Measurements from ENCODE around the gene NOX4.

The NOX4 gene

DNA sequence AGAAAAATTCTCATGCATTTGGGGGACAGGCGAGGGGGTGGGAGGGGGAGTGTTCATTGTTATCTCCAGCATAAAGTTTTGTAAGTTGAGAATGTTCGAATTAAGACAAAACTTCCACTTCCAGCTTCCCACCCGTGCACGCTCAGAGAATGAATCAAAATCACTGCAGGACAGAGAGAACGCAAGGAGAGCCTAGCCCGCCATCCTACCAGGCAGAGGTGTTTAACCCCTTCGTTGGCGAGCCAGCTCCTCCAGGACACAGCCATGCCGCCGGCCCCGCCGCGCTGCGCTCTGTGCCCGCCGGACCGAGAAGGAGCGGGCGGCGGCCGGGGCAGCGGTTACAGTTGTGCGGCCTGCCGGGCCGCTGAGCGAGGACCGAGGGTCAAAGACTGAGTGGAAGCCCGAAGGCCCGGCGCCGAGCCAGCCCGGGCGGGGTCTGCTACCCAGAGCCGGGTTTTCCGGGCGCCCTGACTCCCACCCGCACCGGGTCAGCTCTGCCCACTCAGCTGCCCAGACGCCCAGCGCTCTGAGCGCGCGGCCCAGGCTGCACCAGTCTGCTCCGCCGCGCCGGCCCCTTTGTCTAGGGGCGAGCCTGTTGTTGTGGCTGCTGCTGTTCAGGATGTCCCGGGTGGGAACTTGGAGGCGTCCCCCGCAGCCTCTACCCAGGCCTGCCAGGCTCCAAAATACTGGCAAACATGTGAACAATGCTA is at the start of gene NOX4:
NOX4 (minus strand) TSS at position 395 of the 710 bp plus-strand sequence; CDS start at position 266, 129 bp downstream.
- no peak for DNase-seq (ENCODE audit: low read depth)

GRCh38 chr11:89540826-89541225 is 49.7 kb upstream of the NOX4 start:
- DNase-seq (ENCODE audit: low read depth): no peak

DNA sequence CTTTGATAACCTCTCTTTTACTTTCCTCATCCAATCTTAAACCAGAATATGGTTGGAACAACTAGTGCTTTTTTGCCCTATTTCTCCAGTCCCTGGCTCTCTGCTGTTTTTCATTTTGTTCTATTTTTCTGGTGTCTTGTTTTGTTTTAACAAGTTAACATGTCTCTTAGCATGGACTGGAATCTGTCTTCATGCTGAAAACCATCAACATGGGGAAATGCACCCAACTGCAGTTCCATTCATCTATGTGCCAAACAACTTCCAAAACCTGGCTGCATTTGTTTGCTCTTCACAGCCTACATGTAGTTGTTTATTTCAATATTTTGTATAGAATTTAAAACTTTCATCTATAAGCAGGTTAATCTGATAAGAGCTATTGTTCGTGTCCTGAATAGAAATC is 46.8 kb upstream of the NOX4 start:
- no peak for DNase-seq (ENCODE audit: low read depth)

DNA sequence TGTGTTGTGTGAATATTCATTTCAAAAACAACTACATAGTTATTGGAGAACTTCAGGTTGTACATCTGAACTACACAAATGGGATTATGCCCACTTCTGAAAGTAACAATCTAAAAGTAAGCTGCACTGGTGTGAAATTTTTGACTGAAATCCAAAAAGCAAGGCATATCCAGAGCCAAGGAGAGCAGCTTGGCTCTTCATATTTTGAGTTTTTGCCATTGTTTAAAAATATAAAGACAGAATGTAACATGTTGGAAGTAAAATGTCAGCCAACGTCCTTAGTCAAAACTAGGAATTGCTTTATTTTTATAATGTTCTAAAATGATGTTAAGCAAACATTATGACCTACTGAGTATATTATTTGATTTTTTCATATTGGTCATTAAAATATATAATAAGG is 45.8 kb upstream of the NOX4 start:
- no peak for DNase-seq (ENCODE audit: low read depth)

DNA sequence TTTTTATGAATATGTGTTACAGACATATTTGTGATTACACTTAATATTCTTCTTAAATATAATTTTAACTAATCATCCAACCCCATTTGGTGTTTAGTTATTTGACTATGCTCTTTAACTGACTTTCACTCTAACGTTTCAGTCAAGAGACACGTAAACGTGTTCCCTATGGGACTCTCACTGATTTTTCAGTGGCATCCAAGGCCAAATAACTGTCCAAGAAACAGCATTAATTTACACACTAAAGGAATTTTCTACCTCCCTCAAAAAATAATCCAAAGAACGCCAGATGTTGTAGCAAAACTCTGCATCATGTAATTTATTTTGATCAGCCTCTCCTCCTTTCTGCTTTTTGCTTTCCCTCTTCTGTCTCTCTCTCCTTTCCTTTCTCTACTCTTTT is 44.0 kb upstream of the NOX4 start:
- DNase-seq (ENCODE audit: low read depth): no peak

- no peak for DNase-seq (ENCODE audit: low read depth)
These were observed 38.6 kb upstream of the NOX4 start for GRCh38 chr11:89529626-89530380.

DNA sequence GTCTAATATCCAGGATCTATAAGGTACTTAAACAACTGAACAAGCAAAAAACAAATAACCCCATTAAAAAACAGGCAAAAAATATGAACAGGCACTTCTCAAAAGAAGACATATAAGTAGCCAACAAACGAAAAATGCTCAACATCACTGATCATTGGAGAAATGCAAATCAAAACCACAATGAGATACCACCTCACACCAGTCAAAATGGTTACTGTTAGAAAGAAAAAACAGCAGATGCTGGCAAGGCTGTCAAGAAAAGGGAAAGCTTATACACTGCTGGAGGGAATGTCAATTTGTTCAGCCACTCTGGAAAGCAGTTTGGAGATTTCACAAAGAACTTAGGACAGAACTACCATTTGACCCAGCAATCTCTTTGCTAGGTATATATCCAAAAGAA is 30.6 kb upstream of the NOX4 start:
- DNase-seq (ENCODE audit: low read depth): no peak

DNA sequence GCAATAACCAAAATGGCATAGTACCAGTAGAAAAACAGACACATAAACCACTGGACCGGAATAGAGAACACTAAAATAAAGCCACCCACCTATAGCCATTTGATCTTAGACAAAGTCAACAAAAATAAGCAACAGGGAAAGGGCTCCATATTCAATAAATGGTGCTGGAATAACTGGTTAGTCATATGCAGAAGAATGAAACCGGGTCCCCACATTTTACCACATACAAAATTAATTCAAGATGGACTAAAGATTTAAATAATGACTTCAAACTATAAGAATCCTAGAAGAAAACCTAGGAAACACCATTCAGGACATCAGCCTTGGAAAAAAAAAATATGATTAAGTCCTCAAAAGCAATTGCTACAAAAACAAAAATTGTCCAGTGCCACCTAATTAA is 30.1 kb upstream of the NOX4 start:
- DNase-seq (ENCODE audit: low read depth): no peak

DNA sequence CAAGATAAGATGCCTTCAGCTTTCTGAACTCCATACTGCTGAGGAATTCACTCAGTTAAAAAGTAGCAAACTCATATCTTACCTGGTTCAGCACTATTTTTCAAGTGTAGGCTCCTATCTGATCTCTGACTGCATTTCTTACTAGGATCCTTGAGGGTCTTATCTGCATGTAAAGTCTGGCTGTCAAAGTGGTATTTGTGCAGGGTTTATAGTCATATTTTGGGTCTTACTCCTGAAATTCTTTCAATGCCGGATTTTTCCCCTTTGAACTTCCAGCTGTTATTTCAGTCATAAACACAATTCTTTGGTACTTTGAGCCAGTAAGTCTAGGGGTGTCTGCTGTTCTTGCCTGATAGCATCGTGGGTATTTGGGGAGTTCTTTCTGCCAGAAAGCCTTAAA is 25.3 kb upstream of the NOX4 start:
- DNase-seq (ENCODE audit: low read depth): no peak

DNA sequence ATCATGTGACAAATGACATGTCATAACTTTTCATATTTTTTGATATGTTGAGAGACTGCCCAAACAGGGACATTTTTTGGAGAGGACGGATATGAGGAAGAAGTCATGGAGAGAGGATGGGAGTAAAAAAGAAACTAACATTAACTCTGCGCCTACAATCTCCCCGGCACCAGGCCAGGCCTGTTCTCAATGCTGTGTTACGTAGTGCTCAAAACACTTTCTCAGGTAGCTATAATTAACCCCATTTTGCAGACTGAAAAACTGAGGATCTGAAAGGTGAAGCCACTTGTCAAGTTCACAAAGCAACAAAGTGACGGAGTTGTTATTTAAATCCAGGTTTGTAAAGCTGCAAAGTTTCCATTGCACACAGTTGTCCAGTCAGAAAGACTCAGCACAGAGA is 17.4 kb upstream of the NOX4 start:
- DNase-seq (ENCODE audit: low read depth): no peak

DNA sequence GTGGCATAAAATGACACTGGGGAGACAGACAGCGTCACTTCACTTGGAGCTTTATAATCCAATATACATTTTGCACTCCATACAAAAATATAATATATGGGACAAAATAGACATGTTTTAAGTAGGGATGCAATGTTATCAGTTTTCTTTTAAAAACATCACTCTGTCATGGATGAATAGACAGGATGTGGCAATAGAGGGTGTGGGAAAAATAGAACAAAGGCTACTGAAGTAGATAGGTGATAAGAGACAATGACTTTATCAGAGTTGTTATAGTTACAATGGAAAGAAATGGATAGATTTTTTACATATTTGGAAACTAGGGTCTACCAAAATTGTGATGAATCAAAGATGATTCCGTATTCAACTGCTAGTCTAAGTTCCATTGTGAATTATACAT is 13.1 kb upstream of the NOX4 start:
- no peak for DNase-seq (ENCODE audit: low read depth)

GRCh38 chr11:89503422-89503821 is 12.2 kb upstream of the NOX4 start:
- no peak for DNase-seq (ENCODE audit: low read depth)

GRCh38 chr11:89502301-89502700 is 11.1 kb upstream of the NOX4 start:
- DNase-seq (ENCODE audit: low read depth): no peak

- no peak for DNase-seq (ENCODE audit: low read depth)
These were observed 9.2 kb upstream of the NOX4 start for GRCh38 chr11:89500336-89500735.

DNA sequence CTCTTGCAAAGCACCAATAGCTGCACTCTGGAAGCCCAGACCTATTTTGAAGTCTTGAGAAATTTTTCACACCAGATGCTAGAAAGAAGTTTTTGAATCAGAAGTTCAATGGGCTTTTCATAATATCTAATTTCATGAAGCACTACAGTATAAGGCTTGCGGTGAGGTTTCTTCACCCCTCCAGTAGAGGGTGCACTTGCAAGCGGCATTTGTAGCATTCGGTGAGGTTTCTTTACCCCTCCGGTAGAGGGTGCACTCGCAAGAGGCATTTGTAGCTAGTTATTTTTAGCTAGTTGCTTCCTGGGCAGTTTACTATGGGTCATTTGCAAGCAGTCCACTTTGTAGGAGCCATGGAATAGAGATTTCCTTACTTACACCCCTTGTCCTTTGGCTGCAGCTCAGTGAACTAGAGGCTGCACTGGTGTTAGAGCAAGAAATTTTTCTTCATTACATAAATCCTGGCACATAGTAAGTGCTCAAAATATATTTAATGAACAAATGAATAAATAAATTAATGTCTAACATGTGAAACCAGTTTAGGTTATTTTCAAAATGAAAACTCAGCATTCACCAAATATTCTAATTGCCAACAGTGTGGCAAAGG is 7.8 kb upstream of the NOX4 start:
- DNase-seq (ENCODE audit: low read depth): no peak

GRCh38 chr11:89495951-89496350 is 4.8 kb upstream of the NOX4 start:
- peak; percentile 16 for DNase-seq (ENCODE audit: low read depth)

DNA sequence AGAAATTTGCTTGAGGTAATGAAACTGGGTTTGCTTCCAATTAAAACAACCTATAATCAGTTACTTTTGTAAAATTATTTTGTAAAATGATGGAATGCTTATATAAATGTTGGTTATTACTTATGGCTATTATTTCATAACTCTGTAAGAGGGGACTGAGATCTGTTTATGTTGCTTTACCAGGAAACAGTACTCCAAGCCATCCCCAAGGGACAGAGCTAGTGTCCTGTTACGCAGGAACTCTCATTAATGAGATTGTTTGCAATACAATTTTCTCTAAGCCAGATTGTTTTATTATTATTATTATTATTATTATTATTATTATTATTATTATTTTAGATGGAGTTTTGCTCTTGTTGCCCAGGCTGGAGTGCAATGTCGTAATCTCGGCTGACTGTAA is 2.3 kb upstream of the NOX4 start:
- DNase-seq (ENCODE audit: low read depth): no peak

- DNase-seq (ENCODE audit: low read depth): no peak
These were observed 584 bp downstream of the NOX4 start for GRCh38 chr11:89490602-89490980.

DNA sequence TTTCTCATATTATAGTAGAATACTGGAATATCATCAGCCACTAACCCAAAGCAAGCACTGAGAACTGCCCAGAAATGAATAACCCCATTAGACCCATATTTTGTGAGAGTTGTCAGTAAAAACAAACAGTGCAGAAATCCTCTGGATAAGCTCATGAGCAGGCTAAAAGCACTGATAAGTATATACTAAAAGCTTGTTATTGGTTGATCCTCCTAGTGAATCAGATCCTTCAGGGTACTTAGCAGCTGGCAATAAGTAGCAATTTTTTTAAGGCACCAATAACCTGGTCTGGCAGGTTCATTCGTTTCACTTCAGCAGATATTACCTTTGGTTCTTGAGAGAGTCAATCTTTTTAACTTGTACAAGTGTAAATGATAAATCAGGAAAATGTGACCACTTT is 1.2 kb downstream of the NOX4 start:
- no peak for DNase-seq (ENCODE audit: low read depth)

DNA sequence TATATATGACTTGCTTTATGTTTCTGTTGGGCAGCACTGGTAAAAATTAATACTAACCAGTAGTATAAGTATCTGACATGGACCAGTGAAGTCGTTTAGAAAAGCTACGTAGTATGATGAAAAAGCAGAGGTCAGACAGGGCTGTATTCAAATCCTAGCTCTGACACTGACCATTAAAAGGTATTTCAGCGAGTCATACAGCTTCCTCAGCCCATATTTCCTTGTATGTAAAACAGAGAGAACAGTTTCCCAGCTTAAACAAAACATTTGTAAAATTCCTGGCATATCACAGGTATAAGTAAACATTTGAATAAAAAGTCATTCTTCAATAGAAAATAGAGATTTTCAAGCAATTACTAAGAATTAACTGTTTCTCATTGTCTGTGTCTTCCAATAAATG is 4.2 kb downstream of the NOX4 start:
- DNase-seq (ENCODE audit: low read depth): no peak

DNA sequence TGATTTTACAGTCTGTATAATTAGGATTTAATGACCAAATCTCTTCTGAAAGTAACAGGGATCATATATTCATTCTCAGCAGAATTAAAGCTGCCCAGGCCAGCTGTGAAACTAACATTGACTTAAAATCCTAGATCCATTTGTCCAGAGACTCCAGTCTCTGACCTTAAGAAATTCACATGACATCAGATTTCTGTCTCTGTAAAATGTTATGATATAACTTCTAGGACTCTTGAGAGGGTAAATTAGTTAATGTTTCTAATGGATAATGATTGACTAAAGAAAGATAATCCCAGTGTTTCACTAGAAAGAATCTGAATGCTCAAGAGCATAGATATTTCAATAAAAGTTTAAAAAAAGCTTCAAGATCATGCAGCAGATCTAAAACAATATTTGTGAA is 6.3 kb downstream of the NOX4 start:
- DNase-seq (ENCODE audit: low read depth): no peak

DNA sequence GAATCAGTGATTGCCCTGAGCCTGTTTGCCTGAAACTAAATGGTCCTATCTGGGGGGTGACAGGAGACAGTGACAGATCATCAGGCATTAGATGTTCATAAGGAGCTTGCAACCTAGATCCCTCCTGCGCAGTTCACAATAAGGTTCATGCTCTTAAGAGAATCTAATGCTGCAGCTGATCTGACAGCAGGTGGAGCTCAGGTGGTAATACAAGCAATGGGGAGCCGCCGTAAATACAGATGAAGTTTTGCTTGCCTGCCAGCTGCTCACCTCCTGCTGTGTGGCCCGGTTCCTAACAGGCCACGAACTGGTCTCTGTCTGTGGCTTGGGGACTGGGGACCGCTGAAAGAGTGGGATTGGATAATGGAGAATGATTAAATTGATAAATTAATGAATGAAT is 14.0 kb downstream of the NOX4 start:
- no peak for DNase-seq (ENCODE audit: low read depth)

- no peak for DNase-seq (ENCODE audit: low read depth)
These were observed 27.9 kb downstream of the NOX4 start for GRCh38 chr11:89463266-89463780.

Measured in stromal cell of bone marrow (primary cell).